A673 (cell line): ENCODE results near the gene THOC6.
"Not testable (repeated sequence)": the region's sequence is repeated elsewhere in the genome, so short reads cannot be mapped to it uniquely, and the experiment has no call there.

Experiments
- EZH2 ChIP-seq: fragments of 200-600 bp; sonication (generic); IDR thresholded peaks from 2 replicates; pipeline ENCODE4 v1.6.1; 2017; ENCODE audit warnings: borderline replicate concordance, low read depth, mild to moderate bottlenecking, mixed read lengths, antibody characterized with exemption, low read length; ENCODE audit not compliant: poor library complexity, severe bottlenecking
- TF ChIP-seq, protein P1 (sequence below): fragments of 300-800, 200-600 bp; sonication (generic); conservative IDR thresholded peaks from 2 replicates; pipeline ENCODE4 v1.5.1; 2017; ENCODE audit warnings: low read depth, mild to moderate bottlenecking, antibody characterized with exemption, low read length, moderate library complexity, mixed read lengths

DNA sequence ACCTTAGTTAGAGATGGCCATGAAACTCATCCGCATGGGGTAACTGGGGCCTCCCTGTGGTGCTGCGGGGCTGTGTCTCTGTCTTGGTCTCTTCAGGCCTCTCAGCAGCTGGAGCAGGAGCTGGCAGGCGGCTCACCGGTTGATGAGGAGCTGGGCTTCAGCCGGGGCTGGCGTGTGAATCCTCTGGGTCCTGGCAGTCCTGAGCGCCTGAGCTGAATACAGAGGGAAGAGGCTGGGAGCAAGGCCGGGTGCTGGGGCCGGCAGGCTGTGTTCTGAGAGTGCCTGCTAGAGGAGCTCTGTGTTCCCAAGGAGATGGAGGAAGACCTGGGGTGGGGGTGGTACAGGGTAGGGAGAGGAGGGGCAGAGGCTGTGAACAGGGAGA lies 31.9 kb downstream of the THOC6 start:
- TF ChIP-seq EZH2, result not testable (repeated sequence)
- TF ChIP-seq, protein P1, sequence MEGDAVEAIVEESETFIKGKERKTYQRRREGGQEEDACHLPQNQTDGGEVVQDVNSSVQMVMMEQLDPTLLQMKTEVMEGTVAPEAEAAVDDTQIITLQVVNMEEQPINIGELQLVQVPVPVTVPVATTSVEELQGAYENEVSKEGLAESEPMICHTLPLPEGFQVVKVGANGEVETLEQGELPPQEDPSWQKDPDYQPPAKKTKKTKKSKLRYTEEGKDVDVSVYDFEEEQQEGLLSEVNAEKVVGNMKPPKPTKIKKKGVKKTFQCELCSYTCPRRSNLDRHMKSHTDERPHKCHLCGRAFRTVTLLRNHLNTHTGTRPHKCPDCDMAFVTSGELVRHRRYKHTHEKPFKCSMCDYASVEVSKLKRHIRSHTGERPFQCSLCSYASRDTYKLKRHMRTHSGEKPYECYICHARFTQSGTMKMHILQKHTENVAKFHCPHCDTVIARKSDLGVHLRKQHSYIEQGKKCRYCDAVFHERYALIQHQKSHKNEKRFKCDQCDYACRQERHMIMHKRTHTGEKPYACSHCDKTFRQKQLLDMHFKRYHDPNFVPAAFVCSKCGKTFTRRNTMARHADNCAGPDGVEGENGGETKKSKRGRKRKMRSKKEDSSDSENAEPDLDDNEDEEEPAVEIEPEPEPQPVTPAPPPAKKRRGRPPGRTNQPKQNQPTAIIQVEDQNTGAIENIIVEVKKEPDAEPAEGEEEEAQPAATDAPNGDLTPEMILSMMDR, result not testable (repeated sequence)
